ENCODE data around the gene TRPM4. TPM values are rescaled to one million over a fixed set of nuclear protein-coding genes. Genes with fewer than 3 reads are reported as not detected.
A peak's percentile ranks its signal among the peaks of the same experiment; 100 is the strongest.
"Not testable (repeated sequence)": the region's sequence is repeated elsewhere in the genome, so short reads cannot be mapped to it uniquely, and the experiment has no call there.

TRPM4 gene
- total and polyA plus RNA-seq, 12 donors: 20.4 to 100 (median 33.0) TPM

- no peak for TF ChIP-seq CTCF (IDR thresholded peaks at IDR 0.05)
- Histone ChIP-seq H3K9me3 (no peaks in the 10 kb centered on the region), H3K27ac (no peak overlapping the region), H3K4me1 (peaks cover 11 to 34% (median 24%) of the 10 kb centered on the region in 9 donors), H3K4me3 (no peak overlapping the region), H3K36me3 (no peaks in the 10 kb centered on the region), H3K27me3 (peaks cover 0 to 19% (median 0%) of the 10 kb centered on the region in 7 donors)
- 92 to 98% methylated on average over 2 of the region's 2 CpGs for WGBS, 2 donors
- intact Hi-C loops (cut with DNase I): no loop called here
- DNase-seq: no peak
- ATAC-seq: no peak
These were observed 36.7 kb upstream of the TRPM4 start for GRCh38 chr19:49120868-49121267.

GRCh38 chr19:49121841-49122240 lies 35.8 kb upstream of the TRPM4 start:
- H3K36me3 ChIP-seq; H3K27ac ChIP-seq; ATAC-seq; intact Hi-C loops (cut with DNase I); DNase-seq; H3K9me3 ChIP-seq; H3K4me3 ChIP-seq: not testable (repeated sequence)
- peaks cover 11 to 32% (median 24%) of the 10 kb centered on the region in 9 donors for H3K4me1 ChIP-seq
- WGBS, 2 donors: 76 to 79% methylated on average over 10 of the region's 10 CpGs
- peaks cover 0 to 19% (median 0%) of the 10 kb centered on the region in 7 donors for H3K27me3 ChIP-seq

GRCh38 chr19:49123285-49123684 lies 34.3 kb upstream of the TRPM4 start:
- H3K4me3 ChIP-seq; H3K9me3 ChIP-seq; DNase-seq; H3K27ac ChIP-seq; ATAC-seq; H3K36me3 ChIP-seq; intact Hi-C loops (cut with DNase I): not testable (repeated sequence)
- Histone ChIP-seq H3K27me3 (peaks cover 0 to 19% (median 0%) of the 10 kb centered on the region in 7 donors), H3K4me1 (peaks cover 3 to 28% (median 19%) of the 10 kb centered on the region in 9 donors)
- WGBS, 2 donors: 91 to 96% methylated on average over 11 of the region's 11 CpGs

GRCh38 chr19:49125025-49125731 lies 32.4 kb upstream of the TRPM4 start:
- DNase-seq: peak in 1 of 2 donors; percentile 35
- peaks cover 0 to 9% (median 0%) of the 10 kb centered on the region in 7 donors for H3K27me3 ChIP-seq
- no peaks in the 10 kb centered on the region for H3K9me3 ChIP-seq
- H3K4me3 ChIP-seq: no peak overlapping the region
- H3K36me3 ChIP-seq: no peaks in the 10 kb centered on the region
- WGBS, 2 donors: 37 to 44% methylated on average over 23 of the region's 23 CpGs
- no peak overlapping the region for H3K27ac ChIP-seq
- intact Hi-C loops (cut with DNase I): no loop called here
- TF ChIP-seq CTCF (IDR thresholded peaks at IDR 0.05): no peak
- no peak for ATAC-seq
- peaks cover 0 to 23% (median 11%) of the 10 kb centered on the region in 9 donors for H3K4me1 ChIP-seq

GRCh38 chr19:49126575-49126974 lies 31.0 kb upstream of the TRPM4 start:
- Histone ChIP-seq H3K27ac (no peak overlapping the region), H3K9me3 (no peaks in the 10 kb centered on the region), H3K27me3 (no peaks in the 10 kb centered on the region), H3K36me3 (no peaks in the 10 kb centered on the region), H3K4me1 (peaks cover 0 to 20% (median 10%) of the 10 kb centered on the region in 9 donors), H3K4me3 (no peak overlapping the region)
- ATAC-seq: no peak
- DNase-seq: no peak
- intact Hi-C loops (cut with DNase I): no loop called here
- WGBS, 2 donors: 83 to 85% methylated on average over 4 of the region's 4 CpGs
- no peak for TF ChIP-seq CTCF (IDR thresholded peaks at IDR 0.05)

- WGBS, 2 donors: 98 to 99% methylated on average over 12 of the region's 12 CpGs
- Histone ChIP-seq H3K4me3 (peak overlapping the region in 2 of 10 donors; percentile 34 to 35), H3K27ac (peak overlapping the region in 3 of 10 donors; percentile 12 to 58 (median 43)), H3K4me1 (peaks cover 0 to 20% (median 10%) of the 10 kb centered on the region in 9 donors)
- DNase-seq; H3K27me3 ChIP-seq; H3K9me3 ChIP-seq; intact Hi-C loops (cut with DNase I); H3K36me3 ChIP-seq; ATAC-seq: not testable (repeated sequence)
These were observed 30.4 kb upstream of the TRPM4 start for GRCh38 chr19:49127225-49127624.
